ENCODE results near the gene GALNS.

DNA sequence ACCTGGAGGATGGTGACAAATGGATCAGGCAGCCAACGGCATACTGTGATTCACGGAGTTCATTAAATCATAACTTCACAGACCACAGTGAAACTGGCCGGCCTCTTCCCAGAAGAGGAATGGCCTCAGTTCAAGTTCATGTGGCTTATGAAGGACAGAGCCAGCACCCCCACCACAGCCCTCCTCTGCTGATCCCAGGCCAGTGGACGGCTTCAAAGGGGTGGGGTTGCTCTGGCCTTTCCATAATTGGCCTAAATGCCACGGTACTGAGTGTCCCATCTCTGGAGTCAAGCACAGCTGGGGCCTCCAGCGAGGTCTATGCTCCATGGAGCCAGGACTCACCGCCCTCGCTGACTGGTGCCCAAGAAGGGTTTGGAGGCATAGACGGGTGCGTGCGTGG is 21.4 kb downstream of the GALNS start:
- TF ChIP-seq SIN3A (IDR thresholded peaks at IDR 0.05; ENCODE audit: borderline replicate concordance, insufficient read depth, low read depth, low read length) = no peak
- TF ChIP-seq CTCF (IDR thresholded peaks at IDR 0.05) = no peak
- TF ChIP-seq POLR2AphosphoS5 (IDR thresholded peaks at IDR 0.05; ENCODE audit: low read depth, low read length) = no peak

Data from Panc1 (cell line).